K562 (cell line): Measurements from ENCODE around the gene CXCL6. TPM values are rescaled to one million over a fixed set of nuclear protein-coding genes. Genes with fewer than 3 reads are reported as not detected.

Experiments used
- AFF1 ChIP-seq, 2 experiments: fragments of 450-650 bp; IDR thresholded peaks; 2 replicates each; pipeline ENCODE4 v1.6.1; 2018; ENCODE audit warnings: mild to moderate bottlenecking in 2 of 2, low read depth in 1 of 2; ENCODE audit not compliant: partially characterized antibody in 2 of 2
- ATF3 ChIP-seq, 2 experiments: fragments of 450-650 bp in 1 of 2; sonication (generic) in 1 of 2; formaldehyde crosslinking in 1 of 2; IDR thresholded peaks in 1 of 2; conservative IDR thresholded peaks in 1 of 2; 2 replicates each; pipeline versions ENCODE4 v1.6.1 to v1.8.1; 2016 to 2023; ENCODE audit warnings: mild to moderate bottlenecking in 2 of 2, moderate library complexity in 2 of 2, inconsistent platforms in 1 of 2, missing genetic modification reagents in 1 of 2
- CBFA2T3 ChIP-seq: fragments of 450-650 bp; IDR thresholded peaks from 2 replicates; pipeline ENCODE4 v1.6.1; 2017
- EP300 ChIP-seq: IDR thresholded peaks from 2 replicates; pipeline ENCODE4 v1.6.1; 2012; ENCODE audit warnings: low read length, improper control_type of control experiment
- ESRRB ChIP-seq: fragments of 250-450 bp; sonication (Bioruptor Pico); IDR thresholded peaks from 2 replicates; pipeline ENCODE4 v1.5.0; 2020; ENCODE audit warnings: mild to moderate bottlenecking, moderate library complexity, borderline replicate concordance
- FOS ChIP-seq: IDR thresholded peaks from 3 replicates; pipeline ENCODE4 v1.6.1; 2011; ENCODE audit not compliant: insufficient read length; ENCODE audit errors: extremely low read depth
- HDAC2 ChIP-seq: fragments of 450-650 bp; IDR thresholded peaks from 2 replicates; pipeline ENCODE4 v1.6.1; 2016; ENCODE audit warnings: mild to moderate bottlenecking
- HMG20A ChIP-seq: fragments of 450-650 bp; formaldehyde crosslinking; conservative IDR thresholded peaks from 2 replicates; pipeline ENCODE4 v1.4.0; 2020; ENCODE audit warnings: mild to moderate bottlenecking, mixed read lengths
- HOMEZ ChIP-seq: fragments of 250-450 bp; sonication (Bioruptor Pico); IDR thresholded peaks from 2 replicates; pipeline ENCODE4 v1.4.0; 2020; ENCODE audit warnings: mild to moderate bottlenecking, moderate library complexity
- IRF2 ChIP-seq: sonication (generic); formaldehyde crosslinking; IDR thresholded peaks from 2 replicates; pipeline ENCODE4 v1.8.1; 2022; ENCODE audit warnings: mild to moderate bottlenecking, missing genetic modification reagents
- L3MBTL2 ChIP-seq: fragments of 450-650 bp; IDR thresholded peaks from 2 replicates; pipeline ENCODE4 v1.6.1; 2016; ENCODE audit warnings: mild to moderate bottlenecking, moderate library complexity
- NRF1 ChIP-seq, 2 experiments: fragments of 450-650 bp; IDR thresholded peaks in 1 of 2; conservative IDR thresholded peaks in 1 of 2; 2 replicates each; pipeline ENCODE4 v1.6.1; 2014; ENCODE audit warnings: mild to moderate bottlenecking in 2 of 2
- RB1 ChIP-seq: fragments of 450-650 bp; IDR thresholded peaks from 2 replicates; pipeline ENCODE4 v1.6.1; 2017; ENCODE audit warnings: low read depth, mild to moderate bottlenecking
- SIN3A ChIP-seq, 2 experiments: fragments of 150-350 bp in 1 of 2; IDR thresholded peaks; 2 replicates each; pipeline ENCODE4 v1.6.1; 2011 to 2016; ENCODE audit warnings: borderline replicate concordance in 2 of 2, low read depth in 2 of 2, low read length in 2 of 2, mild to moderate bottlenecking in 2 of 2, moderate library complexity in 2 of 2; ENCODE audit not compliant: control insufficient read depth in 1 of 2
- TCF7 ChIP-seq: sonication (generic); IDR thresholded peaks from 2 replicates; pipeline ENCODE4 v1.6.1; 2016; ENCODE audit warnings: antibody characterized with exemption, borderline replicate concordance
- TEAD1 ChIP-seq, 2 experiments: fragments of 450-650 bp in 1 of 2; sonication (generic) in 1 of 2; formaldehyde crosslinking; IDR thresholded peaks; 2 replicates each; pipeline versions ENCODE4 v1.4.0 to v1.8.0; 2020 to 2022; ENCODE audit warnings: mild to moderate bottlenecking in 2 of 2, missing genetic modification reagents in 1 of 2
- THAP7 ChIP-seq: fragments of 250-450 bp; sonication (Bioruptor Pico); IDR thresholded peaks from 2 replicates; pipeline ENCODE4 v1.5.0; 2021
- TSC22D4 ChIP-seq: fragments of 450-650 bp; IDR thresholded peaks from 2 replicates; pipeline ENCODE4 v1.6.1; 2016; ENCODE audit warnings: missing genetic modification characterization, missing biosample characterization, control low read depth
- ZNF133 ChIP-seq: fragments of 250-450 bp; sonication (Bioruptor Pico); IDR thresholded peaks from 2 replicates; pipeline ENCODE4 v1.4.0; 2020; ENCODE audit warnings: mild to moderate bottlenecking
- ZNF140 ChIP-seq: fragments of 250-450 bp; sonication (Bioruptor Pico); IDR thresholded peaks from 2 replicates; pipeline ENCODE4 v1.8.0; 2021; ENCODE audit warnings: moderate library complexity, mild to moderate bottlenecking, inconsistent platforms
- ZNF224 ChIP-seq: sonication (generic); formaldehyde crosslinking; IDR thresholded peaks from 2 replicates; pipeline ENCODE4 v1.8.0; 2022; ENCODE audit warnings: mild to moderate bottlenecking, missing genetic modification reagents
- ZNF696 ChIP-seq: fragments of 250-450 bp; sonication (Bioruptor Pico); conservative IDR thresholded peaks from 2 replicates; pipeline ENCODE4 v1.4.0; 2020; ENCODE audit warnings: mild to moderate bottlenecking, moderate library complexity
- polyA plus RNA-seq, 8 experiments: library from polyadenylated mRNA; depleted of rRNA in 4 of 8; stranded (reverse) in 5 of 8; unstranded in 3 of 8; fragments of >200 nt; fragmentation: Nextera tagmentation in 2 of 8; fragmentation: Illumina TruSeq in 1 of 8; extraction: Ambion mirVana in 2 of 8; extraction: Trizol in 1 of 8; gene quantifications; 2 replicates each; pipeline versions ENCODE4 v1.2.1 to v1.2.3, GENCODE V29; 2011 to 2014; ENCODE audit warnings: inconsistent platforms in 1 of 8, missing spikeins in 1 of 8
- total RNA-seq, 7 experiments: library from RNA; depleted of rRNA in 6 of 7; stranded (reverse); fragments of >200 nt in 6 of 7; fragmentation: Illumina TruSeq in 2 of 7; extraction: Trizol in 2 of 7; gene quantifications; 2 replicates each; pipeline versions ENCODE4 v1.2.1 to v1.2.3, GENCODE V29; 2011 to 2021; ENCODE audit warnings: low replicate concordance in 1 of 7

CXCL6 gene
- total and polyA plus RNA-seq, 9 of the 15 experiments (the other 6 are each of a cell fraction or from before 2014, with no cell fraction given): not detected

GRCh38 chr4:73832651-73833237, 3.7 kb upstream of the CXCL6 start (continued):
- TF ChIP-seq ZNF224 (no peak), CBFA2T3 (peak; percentile 96), ESRRB (CRISPR knock-in tag) (no peak), ZNF696 (no peak), HDAC2 (peak; percentile 95), IRF2 (CRISPR knock-in tag) (no peak), ZNF133 (CRISPR knock-in tag) (no peak), THAP7 (CRISPR knock-in tag) (no peak), ZNF140 (CRISPR knock-in tag) (no peak), ATF3 (IDR thresholded peaks at IDR 0.05) (peak; percentile 76), ATF3 (CRISPR knock-in tag; conservative IDR thresholded peaks at IDR 0.05) (no peak), TSC22D4 (tag) (no peak), NRF1 (conservative IDR thresholded peaks at IDR 0.05 in 1 of 2, IDR thresholded peaks at IDR 0.05 in 1 of 2) (no peak; a peak in 1 of 4 replicates), SIN3A (IDR thresholded peaks at IDR 0.05; ENCODE audit: borderline replicate concordance in 2 of 2, control insufficient read depth in 1 of 2, low read depth in 2 of 2, low read length in 2 of 2) (no peak), HMG20A (CRISPR knock-in tag) (no peak), EP300 (peak; percentile 94), FOS (no peak), TCF7 (no peak; the same call in 1 of the 2 replicates), L3MBTL2 (no peak), HOMEZ (CRISPR knock-in tag) (no peak), AFF1 (IDR thresholded peaks at IDR 0.05; ENCODE audit: low read depth in 1 of 2, partially characterized antibody in 2 of 2) (peak in 1 of 2 experiments; percentile 61), RB1 (no peak), TEAD1 (CRISPR knock-in tag; IDR thresholded peaks at IDR 0.05) (no peak; a peak in 1 of 4 replicates)
